HG03442 (cell line): ENCODE measurements around the gene PROK2.

Experiments
- ATAC-seq: cut with Tn5 transposase; IDR thresholded peaks from one replicate; pipeline ENCODE4 v1.9.1; 2021; ENCODE audit warnings: mild to moderate bottlenecking, moderate library complexity; ENCODE audit not compliant: unreplicated experiment

Gene PROK2, protein sequence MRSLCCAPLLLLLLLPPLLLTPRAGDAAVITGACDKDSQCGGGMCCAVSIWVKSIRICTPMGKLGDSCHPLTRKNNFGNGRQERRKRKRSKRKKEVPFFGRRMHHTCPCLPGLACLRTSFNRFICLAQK

DNA sequence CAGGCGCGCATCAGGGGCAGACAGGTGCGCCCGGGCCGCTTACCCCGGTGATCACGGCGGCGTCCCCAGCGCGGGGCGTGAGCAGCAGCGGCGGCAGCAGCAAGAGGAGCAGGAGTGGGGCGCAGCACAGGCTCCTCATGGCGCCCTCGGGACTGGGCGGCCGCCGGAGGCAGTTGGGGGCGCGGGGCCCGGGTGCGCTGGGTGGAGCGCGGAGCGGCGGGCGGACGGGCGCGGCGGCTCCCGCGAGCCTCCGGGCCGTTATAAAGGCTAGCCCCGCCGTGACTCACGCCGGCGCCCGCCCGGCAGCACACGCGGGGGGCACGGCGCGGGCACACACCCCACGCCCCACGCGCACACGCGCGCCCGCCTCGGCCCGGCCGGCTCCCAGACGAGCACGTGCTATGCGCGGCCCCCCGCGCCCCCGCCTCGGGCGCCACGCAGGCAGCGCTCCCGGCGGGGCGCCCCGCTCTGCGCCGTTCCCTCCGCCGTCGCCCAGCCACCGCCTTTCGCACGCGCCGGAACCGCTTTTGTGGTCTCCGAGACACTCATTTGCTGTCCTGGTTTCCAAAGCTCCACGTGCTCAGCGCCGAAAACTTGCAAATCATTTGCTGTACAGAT, at the start of gene PROK2:
Gene PROK2 (minus strand): TSS at position 235 of the 618 bp plus-strand sequence. CDS start 96 bp downstream, at position 139.
- no peak for ATAC-seq

GRCh38 chr3:71831599-71831998, 46.7 kb upstream of the PROK2 start:
- ATAC-seq, result no peak

DNA sequence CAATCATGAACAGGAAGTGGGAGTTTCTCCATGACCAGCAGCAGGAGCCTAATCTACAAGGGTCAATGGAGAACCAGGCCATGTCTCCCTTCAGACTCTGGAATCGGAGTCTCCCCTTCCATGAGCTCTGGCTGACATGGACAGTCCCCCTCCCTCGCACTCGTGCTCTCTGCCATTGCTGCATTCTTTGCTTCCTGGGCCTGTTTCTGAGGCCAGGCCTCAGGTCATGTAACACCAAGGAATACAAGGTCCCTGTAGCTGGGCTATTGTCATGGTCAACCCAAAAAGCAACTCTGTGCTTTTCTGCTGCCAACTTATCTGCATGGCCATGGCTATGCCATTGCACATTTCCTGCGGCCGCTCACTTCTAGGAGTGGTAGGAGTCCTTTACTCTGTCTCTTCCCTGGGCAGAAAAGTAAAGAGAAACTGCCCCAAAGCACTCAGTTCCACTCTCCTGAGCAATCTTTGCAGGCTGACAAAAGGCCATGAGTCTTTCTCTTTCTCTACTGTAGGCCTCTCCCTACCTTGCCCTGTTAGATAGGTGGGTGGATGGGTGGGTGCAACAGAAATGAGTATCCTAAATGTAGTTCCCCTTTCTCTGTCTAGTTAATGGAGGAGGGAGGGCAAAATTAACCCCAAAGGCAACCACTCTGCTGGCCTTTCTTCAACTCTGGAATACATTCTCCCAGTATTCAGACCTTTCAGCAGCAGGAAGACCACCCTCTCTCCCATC, 40.8 kb upstream of the PROK2 start:
- ATAC-seq, result no peak

GRCh38 chr3:71821116-71821515, 36.2 kb upstream of the PROK2 start:
- no peak for ATAC-seq

GRCh38 chr3:71817262-71817661, 32.3 kb upstream of the PROK2 start:
- no peak for ATAC-seq

GRCh38 chr3:71816767-71817156, 31.8 kb upstream of the PROK2 start:
- no peak for ATAC-seq

DNA sequence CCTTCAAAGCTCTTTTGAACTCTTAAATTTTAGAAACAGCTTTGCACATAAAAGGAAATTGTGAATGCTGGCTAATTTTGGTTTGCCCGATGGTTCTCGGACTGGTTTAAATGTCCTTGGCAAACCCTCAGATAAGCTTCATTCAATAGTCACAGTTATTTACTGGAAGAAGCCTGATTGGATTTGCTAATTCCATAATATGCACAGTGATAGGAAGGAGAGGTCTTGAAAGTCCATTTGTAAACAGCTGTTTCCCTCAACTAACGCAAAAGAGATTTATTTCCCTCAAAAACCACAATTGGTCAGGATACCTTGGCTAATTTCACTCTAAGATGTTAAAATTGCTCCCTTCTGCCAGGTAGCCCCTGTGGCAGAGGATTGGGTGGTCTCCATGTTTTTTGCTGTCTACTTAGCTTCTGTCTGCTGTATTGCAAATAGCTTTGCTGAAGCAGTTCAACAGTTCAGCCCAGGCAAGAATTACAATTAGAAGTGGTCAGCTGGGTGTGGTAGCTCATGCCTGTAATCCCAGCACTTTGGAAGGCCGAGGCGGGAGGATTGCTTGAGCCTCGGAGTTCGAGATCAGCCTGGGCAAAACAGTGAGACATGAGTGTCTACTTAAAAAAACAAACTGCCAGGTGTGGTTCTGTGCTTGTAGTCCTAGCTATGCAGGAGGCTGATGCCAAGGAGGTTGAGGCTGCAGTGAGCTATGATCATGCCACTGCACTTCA, 30.6 kb upstream of the PROK2 start:
- ATAC-seq, result no peak

- ATAC-seq, result no peak
Measured at GRCh38 chr3:71813704-71814103, 28.8 kb upstream of the PROK2 start.

DNA sequence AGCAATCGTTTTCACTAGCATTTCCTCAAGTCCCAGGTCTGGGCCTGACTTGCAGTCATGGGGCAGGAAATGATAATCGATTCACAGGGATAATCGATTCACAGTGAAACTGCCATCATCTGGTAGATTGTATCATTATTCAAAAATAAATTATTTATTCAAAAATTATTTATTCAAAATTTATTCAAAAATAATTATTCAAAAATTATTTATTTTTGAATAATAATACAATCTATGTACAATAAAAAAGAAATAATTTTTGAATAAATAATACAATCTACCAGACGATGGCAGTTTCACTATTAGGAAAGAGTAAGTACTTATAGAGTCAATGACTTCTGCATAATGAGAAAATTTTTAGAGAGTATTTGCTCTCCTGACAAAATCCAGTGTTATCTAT, 28.1 kb upstream of the PROK2 start:
- no peak for ATAC-seq

- no peak for ATAC-seq
Measured at GRCh38 chr3:71810056-71810455, 25.1 kb upstream of the PROK2 start.

DNA sequence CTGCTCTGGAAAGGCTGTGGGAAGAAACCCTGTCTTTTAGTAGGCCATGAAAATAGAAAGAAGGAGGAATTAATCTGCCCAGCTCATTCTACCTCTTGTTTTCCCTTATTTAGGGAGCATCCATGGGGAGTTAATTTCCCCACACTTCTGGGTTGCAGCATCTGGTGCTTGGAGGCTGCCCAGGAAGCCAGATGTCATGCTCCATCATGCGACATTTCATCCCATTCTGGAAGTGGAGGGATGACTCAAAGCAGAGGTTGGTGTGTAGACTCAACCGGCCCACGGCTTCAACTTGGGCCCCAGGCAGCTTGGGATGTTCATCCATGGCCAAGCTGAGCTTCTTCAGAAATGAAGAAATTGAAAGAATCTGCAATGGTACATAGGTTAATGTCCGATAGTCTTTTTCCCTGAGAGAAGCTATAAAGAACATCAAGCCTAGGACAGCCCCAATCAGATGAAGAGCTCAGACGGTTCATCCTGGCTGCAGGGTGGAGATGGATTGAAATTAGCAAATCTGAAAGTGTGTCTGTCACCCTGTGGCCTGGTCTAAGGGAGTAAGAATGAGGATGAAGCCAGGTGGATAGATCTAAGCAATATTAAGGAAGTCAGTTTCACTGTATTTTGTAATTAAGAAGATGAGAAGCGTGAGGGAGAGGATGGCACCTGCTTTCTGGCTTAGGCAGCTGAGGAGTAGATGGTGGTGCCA, 24.5 kb upstream of the PROK2 start:
- ATAC-seq, result no peak

- no peak for ATAC-seq
Measured at GRCh38 chr3:71806736-71807135, 21.8 kb upstream of the PROK2 start.

DNA sequence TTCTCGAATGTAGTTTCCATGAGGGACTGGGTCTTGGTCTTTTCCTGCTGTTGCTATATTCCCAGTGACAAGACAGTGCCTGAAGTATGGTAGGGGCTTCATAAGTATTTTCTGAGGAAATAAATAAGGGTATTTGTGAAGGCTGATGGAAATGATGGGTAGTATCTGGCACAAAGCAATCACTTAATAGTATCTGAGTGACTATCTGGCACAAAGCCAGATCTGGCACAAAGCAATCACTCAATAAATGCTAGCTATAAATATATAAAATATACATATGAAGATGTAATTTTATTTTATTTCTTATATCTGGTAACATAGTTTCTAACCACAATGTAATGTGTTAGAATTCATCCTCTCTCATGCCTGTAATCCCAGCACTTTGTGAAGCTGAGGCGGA, 20.7 kb upstream of the PROK2 start:
- ATAC-seq, result no peak

- ATAC-seq, result no peak
Measured at GRCh38 chr3:71805199-71805598, 20.3 kb upstream of the PROK2 start.

- ATAC-seq, result no peak
Measured at GRCh38 chr3:71803248-71803647, 18.3 kb upstream of the PROK2 start.

DNA sequence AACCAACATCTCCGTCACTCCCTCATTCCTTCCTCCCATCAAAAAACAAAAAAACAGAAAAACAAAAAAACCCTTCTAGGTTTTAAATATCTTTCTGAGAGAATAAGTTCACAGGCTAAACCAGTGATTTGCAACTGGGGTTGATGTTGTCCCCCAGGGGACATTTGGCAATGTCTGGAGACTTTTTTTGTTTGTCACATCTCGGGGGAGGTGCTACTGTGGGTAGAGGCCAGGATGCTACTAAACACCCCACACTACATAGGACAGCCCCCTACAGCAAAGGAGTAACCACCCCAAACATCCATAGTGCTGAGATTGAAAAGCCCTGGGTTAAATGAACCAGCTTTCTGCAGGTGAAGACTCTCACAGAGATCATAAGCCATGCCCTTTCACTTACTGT, 17.0 kb upstream of the PROK2 start:
- ATAC-seq, result no peak

DNA sequence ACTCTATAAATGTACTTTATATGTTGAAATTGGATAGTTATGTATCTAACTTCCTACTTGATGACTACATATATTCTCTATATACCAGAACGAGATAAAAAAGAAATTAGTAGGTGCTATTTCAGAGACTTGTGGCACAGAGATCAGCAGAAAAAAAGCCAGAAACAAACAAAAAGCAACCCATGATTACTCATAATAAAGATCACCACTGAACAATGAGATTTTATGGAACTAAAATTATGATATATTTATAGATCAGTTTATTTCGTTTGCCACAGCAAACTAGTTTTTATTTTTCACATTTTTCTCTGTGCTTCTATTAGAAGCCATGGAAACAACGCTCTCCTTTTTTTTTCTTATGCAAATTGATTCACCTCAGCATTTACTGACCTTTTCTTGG, 15.1 kb upstream of the PROK2 start:
- ATAC-seq, result no peak

DNA sequence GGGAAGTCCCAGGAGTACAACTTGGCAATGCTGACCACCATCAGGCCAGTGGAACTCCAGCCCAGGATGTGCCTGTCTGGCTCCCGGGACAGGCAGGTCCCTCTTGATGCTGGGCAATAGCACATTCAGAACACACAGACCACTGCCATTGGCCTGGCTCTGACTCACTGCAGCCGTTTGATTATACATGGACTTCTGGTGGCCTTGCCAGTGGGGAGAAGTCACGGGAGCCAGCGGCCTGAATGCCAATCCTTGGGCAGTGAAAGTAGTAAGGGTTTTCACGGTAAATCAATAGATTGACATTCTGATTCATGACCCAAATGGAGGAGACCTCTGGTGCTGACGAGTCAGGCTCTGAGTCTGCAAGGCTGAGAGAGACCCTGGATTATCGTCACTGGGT, 12.5 kb upstream of the PROK2 start:
- no peak for ATAC-seq

GRCh38 chr3:71796290-71796689, 11.3 kb upstream of the PROK2 start:
- no peak for ATAC-seq

DNA sequence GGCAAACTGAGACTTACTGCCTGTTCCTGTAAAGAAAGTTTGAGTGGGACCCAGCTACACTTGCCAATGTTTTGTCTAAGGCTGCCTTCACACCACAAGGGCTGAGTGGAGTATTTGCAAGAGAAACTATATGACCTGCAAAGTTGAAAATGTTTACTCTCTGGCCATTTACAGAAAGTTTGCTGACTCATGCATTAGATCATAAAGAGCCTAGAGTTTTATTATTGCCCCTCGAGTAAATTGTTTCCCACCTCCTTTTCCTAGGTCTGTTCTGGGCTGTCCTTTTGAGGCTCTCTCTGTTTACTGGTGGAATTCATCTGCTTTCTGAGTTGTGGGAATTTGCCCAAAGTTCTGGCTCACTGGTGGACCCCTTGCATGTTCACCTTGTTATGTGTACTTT, 6.7 kb upstream of the PROK2 start:
- ATAC-seq, result no peak

- ATAC-seq, result no peak
Measured at GRCh38 chr3:71789922-71790321, 5.0 kb upstream of the PROK2 start.
